ENCODE results near the gene ASPM.
A peak's percentile ranks its signal among the peaks of the same experiment; 100 is the strongest.
"Not testable (repeated sequence)": the region's sequence is repeated elsewhere in the genome, so short reads cannot be mapped to it uniquely, and the experiment has no call there.

The ASPM gene

DNA sequence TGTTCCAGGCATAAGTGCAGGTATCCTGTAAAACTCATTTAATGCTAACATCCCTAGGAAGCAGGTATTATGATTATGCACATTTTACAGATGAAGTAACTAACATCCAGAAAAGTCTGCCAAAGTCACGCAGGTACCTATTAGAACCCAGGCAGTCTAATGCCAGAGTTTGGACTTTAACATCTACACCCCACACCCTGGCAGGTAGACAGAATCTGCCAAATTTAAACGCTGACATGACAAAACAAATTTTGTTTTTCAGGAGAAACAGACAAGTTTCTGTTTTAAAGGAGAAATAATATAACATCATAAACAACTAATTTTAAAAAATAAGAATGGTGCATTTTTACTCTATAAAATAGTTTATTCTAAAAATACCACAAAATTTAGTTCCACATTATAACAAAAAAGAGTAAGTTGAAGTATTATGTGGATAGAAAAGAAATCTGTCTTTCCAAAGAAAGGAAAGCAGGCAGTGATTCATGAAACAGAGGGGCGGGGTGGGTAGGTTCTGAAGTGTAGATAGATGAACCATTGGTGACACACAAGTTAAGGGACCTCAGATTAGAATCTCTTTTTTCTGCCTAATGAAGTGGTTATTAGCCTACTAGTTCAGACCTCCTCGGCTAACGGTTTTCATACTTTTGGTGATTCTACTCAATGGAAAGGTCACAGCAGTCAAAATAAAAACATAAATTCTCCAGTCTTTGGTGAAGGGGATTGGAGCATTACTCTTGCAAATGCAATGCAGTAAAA, 1.7 kb downstream of the ASPM start:
- DNase-seq (ENCODE audit: insufficient read length, low spot score) (no peak), FAIRE-seq (no peak)

DNA sequence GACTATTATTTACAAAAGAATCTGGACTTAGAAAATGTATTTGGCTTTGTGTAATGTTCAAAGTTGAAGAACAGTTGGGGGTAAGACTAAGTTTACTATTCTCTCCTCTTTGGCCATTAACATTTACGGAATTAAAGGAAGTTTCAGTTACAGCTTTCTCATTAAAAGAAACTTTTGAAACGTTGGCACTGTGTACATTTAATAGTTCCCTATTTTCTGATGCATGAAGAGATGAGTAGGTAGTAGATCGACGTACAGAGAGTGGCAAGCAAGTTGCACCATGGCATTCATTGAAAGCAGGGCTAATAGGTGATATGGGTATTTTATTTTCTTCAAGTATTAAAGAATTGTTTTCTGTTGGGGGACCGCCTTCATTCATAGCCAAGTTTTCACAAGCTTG, 3.2 kb downstream of the ASPM start:
- no peak for FAIRE-seq
- no peak for DNase-seq (ENCODE audit: insufficient read length, low spot score)

DNA sequence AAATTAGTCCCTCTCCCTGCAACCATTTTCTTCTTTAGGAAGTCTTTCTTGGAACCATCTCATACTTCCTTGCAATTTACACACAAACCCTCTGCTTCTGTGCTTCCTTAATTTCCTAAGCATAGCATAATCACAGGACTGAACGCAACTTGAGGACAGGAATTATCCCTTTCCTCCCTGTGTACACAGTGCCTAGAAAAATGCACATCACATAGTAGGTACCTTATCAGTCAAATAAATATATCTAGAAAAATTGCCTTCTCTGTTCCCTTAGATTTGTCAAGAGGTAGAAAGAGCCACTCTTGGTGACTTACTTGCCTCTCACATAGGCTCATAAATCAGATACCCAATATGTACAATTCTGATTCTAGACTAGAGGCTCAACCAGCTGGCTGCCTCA, 4.9 kb downstream of the ASPM start:
- FAIRE-seq (peak; percentile 45), DNase-seq (ENCODE audit: insufficient read length, low spot score) (no peak)

DNA sequence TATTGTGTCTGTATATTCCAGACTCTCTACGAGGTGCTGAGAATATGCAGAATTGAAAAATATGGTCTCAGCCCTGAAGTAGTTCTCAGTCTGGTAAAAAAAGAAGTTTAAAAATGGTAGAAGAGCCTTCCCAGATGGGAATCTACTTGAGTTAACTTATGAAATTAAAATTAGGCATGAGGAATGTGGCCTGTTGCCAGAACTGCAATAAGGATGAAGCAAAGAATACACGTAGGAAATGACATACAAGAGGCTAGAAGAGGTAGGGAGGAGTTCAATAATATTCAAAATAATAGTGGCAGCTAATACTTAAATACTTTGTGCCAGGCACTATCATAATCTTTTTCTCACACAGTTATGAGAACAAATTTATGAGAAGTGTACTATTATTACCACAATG, 6.3 kb downstream of the ASPM start:
- no peak for FAIRE-seq
- no peak for DNase-seq (ENCODE audit: insufficient read length, low spot score)

DNA sequence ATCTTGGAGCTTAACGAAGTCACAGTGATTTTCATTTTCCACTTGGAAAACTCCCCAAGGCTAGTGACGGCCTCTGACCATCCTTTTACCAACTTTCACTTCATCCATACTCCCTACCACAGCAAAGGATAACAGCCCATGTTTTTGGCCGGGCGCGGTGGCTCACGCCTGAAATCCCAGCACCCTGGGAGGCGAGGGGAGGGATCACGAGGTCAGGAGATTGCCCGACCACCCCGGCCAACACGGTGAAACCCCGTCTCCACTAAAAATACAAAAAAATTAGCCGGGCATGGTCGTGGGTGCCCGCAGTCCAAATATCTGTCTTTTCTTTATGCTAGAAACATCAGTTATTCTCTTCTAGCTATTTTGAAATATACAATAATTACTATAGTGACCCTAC, 7.3 kb downstream of the ASPM start:
- FAIRE-seq = no peak
- no peak for DNase-seq (ENCODE audit: insufficient read length, low spot score)

DNA sequence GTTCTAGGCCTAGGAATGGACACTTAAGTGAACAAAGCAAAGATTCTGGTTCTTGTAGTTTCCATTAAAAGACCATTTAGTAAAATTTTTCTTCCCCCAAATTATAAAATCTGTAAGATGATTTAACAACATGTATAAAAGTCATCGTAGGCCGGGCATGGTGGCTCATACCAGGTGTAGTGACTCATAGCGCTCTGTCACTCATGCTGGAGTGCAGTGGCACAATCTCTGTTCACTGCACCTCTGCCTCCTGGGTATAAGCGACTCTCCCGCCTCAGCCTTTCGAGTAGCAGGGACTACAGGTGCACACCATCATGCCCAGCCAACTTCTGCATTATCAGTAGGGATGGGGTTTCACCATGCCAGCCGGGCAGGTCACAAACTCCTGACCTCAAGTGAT, 9.1 kb downstream of the ASPM start:
- FAIRE-seq (no peak), DNase-seq (ENCODE audit: insufficient read length, low spot score) (no peak)

DNA sequence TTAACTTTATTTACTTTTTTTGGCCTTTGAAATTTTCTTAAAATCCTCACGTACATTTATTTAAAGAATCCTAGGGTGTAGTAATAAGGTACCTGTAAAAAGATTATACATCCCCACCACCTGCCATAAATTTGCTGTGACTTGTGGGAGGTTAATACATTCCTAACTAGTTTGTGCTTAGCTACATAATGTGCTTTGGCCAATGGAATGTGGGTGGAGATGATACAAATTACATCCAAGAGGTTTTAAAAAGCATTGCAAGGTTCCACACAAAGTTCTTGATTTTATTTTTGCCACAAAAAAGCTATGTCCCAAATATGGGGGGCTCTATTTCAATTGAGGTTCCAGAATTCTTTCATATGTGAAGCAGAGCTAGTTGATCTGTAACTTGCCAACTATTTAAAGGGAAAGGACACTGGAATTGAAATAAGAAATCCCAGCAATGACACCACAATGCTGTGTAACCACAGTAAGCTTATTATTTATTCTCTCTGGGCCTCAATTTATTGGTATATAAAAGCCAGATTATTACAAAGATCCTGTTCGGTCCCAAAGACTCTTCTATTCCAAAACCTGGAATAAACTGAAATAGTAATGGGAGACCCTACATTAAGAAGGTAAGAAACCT, 15.7 kb downstream of the ASPM start:
- no peak for DNase-seq (ENCODE audit: insufficient read length, low spot score)
- FAIRE-seq = no peak

DNA sequence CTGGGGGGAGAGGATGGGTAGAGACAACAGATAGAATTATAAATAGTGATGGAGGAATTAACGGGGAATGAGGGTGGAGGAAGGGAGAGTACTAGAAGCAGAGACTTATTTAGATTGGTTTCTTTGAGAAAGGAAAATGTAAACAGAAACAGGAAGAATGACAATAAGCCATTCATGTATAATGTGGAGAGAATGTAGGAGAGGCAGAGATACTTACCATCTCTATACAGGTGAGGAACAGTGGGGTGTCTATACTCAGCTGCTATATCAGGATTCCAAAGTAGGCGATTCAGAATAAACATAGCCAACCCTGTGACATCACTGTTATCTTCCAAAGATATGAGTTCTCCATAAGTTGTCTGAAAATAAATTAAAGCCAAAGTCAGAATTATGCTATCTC, 16.8 kb downstream of the ASPM start:
- no peak for FAIRE-seq
- DNase-seq (ENCODE audit: insufficient read length, low spot score) = no peak

DNA sequence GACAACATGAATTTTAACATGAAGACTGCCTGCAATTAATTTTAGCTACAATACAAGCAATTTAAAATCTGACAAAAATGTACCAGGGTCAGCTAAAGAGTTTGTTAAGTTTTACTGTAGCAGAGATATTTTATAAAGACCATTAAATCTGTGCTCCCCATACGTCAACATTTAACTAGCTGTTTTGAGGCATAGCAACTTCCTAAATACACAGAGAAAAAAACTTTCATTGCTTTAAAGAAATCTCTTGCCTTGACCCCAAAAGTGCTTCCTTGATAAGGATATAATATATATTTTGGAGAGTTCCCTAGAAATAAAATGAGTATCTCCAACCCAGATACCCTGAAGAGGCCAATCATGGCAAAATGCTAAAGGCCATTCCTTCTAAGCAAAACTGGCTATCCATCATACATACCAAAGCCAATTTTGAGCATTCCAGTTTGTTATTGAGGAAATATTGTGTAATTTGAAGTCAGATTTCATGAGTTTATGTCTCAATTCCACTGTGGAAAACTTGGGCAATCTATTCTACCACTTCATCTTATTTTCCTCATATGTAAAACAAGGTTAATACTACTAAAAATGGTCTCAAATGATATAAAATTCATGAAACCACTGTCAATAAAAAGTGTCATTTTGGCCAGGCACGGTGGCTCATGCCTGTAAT, 19.1 kb downstream of the ASPM start:
- FAIRE-seq = no peak

DNA sequence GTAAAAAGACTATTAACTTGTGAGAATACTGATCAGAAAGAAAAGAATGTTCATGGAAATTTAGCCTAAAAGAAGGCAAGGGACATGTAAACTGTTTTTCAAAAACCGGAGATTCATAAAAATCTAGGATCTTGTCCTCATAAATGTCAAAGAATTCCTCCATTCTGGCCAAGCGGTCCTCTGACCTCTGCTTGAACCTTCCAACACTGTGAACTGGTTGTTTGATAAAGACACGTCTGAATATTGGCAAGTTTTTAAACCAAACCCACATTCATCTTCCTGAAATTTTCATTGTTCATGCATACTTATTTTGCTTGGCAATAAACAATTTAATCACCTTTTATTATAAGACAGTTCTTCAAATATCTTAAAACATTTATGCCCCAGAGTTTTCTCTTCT, 19.8 kb downstream of the ASPM start:
- DNase-seq (ENCODE audit: insufficient read length, low spot score) = no peak
- no peak for FAIRE-seq

More for the DNA sequence above, 19.1 kb downstream of the ASPM start:
- DNase-seq (ENCODE audit: insufficient read length, low spot score) = no peak

DNA sequence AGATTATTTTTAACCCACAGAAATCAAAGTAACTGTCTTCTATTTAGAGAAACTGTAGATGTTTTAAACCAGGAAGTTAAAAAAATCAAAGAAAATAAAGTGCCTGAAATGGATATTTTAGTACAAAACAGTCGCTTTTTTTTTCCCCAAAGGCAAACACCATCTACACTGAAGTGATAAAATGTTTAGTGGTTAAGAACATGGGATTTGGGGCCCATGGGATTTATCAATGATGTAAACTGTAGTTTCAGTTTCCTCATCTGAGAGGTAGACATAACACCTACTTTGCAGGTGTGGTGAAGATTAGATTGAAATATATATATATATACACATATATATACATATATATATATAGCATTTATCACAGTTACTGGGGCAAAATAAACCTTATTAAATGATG, 22.1 kb downstream of the ASPM start:
- DNase-seq (ENCODE audit: insufficient read length, low spot score) = no peak
- peak; percentile 28 for FAIRE-seq

DNA sequence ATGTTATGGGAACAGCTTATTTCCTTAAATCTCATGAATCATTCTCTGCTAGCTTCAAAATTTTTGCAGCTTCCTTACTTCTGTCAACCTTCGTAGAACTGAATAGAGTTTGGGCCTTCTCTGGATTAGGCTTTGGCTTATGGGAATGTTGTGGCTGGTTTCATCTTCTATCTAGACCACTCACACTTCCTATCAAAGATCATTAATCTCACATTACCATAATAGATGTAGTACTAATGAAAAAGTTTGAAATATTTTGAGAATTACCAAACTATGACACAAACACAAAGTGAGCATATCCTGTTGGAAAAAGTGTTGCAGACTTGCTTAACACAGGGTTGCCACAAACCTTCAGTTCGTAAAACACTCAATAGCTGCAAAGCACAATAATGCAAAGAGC, 30.3 kb downstream of the ASPM start:
- no peak for FAIRE-seq
- DNase-seq (ENCODE audit: insufficient read length, low spot score) = no peak

DNA sequence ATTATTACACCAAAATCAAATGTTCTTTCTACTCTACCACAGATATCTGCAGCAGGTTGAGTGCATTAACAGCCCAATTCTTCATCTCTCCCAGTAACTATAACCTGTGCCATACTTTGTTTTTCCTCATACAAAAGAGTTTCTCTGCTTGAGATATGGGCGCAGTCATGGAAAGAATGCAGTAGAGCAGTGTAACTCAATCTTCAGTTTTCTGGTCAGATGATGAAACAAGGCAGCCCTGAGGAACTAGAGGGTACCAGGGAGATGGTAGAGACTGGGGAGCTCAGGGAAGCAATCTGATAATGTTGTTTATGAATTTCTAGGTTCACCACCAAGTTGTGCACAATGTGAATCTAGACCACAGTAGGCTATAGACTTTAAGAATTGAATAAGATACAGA, 39.6 kb downstream of the ASPM start:
- no peak for FAIRE-seq

DNA sequence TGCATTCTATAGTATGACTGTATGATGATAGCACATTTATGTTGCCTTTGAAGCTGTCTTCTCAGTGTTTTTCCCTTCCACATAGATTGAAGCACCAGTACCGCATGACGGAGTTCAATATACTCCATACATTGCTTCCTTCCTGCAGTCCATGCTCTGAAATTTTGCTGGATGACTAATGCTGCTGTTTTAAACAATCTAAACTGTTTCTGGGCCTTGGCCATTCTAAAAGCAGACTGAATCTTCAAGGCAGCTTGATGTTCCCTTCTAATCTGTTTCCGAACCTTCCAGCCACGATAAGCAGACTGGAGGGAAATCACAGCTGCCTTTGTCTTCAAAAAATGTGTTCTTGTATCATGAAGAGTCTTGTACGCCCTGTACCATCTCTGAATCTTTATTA, 43.2 kb downstream of the ASPM start:
- FAIRE-seq = no peak

More for the DNA sequence above, 39.6 kb downstream of the ASPM start:
- no peak for DNase-seq (ENCODE audit: insufficient read length, low spot score)

DNA sequence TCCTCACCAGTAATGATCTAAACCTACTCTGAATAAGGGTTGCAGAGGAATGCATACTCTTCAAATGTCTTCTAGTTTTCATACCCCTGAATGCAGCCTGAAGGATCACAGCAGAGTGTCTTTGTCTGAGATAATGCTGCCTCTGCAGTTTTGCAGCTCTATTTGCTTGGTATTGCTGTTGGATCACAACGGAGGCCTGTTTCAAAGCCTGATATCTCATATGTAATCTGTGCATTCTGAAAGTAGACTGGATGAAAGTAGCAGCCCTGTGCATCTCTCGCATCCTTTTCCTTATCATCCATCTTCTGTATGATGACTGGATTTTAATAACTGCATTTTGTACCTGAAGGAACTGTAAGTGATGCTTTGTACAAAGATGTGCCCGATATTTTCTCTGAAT, 44.5 kb downstream of the ASPM start:
- no peak for DNase-seq (ENCODE audit: insufficient read length, low spot score)
- no peak for FAIRE-seq

More for the DNA sequence above, 43.2 kb downstream of the ASPM start:
- no peak for DNase-seq (ENCODE audit: insufficient read length, low spot score)

DNA sequence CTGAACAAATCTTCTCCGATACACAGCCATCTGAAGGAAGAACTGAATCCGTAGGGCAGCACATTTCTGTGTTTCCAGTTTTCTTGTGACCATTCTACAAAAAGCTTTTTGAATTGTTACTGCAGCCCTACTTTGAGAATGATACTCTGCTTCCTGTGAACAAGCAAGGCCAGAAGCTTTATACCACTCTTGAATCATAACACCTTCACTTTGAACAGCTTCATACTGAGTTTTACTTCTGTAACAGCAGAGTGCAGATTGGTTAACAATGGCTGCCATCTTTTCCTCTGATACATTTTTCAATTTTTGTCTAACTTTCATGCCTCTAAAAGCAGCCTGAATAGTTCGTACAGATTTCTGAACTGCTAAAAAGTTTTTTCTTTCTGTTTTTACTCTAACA, 45.8 kb downstream of the ASPM start:
- peak; percentile 44 for FAIRE-seq

DNA sequence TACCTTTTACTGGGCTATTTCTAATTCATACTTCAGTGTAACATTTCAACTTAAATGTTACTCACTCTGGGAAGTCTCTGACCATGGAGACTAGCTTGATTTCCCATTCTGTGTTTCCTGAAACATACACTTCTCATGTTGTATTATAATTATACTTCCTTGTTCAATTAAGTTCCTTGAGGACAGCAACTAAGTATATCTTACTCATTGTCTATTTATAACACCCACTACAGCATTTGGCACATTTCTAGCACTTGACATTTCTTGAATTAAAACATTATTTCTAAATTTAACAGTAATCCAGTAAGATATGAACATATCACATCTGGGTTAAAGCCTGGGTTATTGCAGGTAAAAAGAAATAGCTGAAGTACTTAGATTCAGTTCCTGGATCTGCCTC, 47.0 kb downstream of the ASPM start:
- no peak for DNase-seq (ENCODE audit: insufficient read length, low spot score)
- no peak for FAIRE-seq

More for the DNA sequence above, 45.8 kb downstream of the ASPM start:
- no peak for DNase-seq (ENCODE audit: insufficient read length, low spot score)

DNA sequence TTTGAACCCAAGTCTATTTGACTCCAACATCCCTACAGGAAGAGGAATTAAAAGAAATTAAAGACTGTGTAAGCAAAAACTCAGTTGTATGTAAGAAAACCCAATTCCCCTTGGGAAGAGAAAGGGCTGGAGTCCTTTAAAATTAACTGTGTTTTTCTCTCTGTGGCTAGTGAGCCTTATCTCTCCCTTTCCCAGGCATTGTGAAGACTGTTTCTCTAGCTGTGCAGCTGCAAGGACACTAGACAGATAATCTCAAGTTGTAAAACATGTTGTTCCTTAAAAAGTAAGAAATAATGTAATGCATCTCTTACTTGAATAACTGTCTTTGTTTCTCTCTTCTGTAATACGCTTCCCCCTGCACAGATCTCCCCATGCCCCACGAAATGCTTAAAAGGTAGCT, 49.5 kb downstream of the ASPM start:
- not testable (repeated sequence) for DNase-seq (ENCODE audit: insufficient read length, low spot score); FAIRE-seq

DNA sequence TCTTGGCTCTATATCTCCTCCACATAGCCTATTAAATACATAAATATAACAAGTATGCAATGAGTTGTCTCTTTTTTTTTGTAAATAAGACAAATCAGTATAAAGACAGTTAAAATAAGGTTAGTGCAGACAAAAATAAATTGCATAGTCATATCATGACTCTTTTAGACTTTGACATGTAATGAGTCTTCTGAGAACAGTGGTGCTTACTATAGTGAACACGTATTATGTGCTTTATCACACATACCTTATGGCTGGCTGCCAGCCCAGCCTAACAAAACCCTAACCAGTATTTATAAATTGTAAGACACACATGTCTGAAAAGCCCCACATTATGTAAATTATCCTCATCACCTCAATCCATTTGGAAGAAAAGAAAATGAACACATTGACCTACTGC, 50.3 kb downstream of the ASPM start:
- FAIRE-seq (no peak), DNase-seq (ENCODE audit: insufficient read length, low spot score) (no peak)

DNA sequence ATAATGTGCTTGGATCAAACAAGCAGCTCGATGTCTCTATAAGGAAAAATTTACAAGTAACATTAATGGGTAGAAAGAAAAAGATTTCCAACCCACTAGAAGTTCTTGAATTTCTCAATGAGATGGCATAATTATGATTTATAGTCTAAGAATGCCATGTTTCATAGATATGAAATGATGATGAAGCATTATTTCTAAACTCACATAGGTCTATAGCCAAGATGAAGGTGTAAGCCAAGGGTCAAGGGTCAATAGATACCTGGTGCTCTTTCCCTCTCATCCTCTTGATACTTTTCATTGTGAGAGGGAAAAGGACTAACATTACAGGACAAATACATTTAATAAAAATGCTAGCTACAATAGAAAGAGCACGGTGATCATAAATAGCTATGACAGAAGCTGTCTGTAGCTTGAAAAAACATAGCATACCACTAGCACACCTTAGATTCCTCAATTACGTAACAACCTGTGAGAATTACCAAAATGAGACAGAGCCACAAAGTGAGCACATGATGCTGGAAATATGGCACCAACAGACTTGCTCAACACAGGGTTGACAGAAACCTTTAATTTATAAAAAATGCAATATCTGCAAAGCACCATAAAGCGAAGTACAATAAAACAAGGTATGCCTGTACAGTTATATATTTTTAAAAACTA, 53.1 kb downstream of the ASPM start:
- FAIRE-seq (no peak), DNase-seq (ENCODE audit: insufficient read length, low spot score) (no peak)

DNA sequence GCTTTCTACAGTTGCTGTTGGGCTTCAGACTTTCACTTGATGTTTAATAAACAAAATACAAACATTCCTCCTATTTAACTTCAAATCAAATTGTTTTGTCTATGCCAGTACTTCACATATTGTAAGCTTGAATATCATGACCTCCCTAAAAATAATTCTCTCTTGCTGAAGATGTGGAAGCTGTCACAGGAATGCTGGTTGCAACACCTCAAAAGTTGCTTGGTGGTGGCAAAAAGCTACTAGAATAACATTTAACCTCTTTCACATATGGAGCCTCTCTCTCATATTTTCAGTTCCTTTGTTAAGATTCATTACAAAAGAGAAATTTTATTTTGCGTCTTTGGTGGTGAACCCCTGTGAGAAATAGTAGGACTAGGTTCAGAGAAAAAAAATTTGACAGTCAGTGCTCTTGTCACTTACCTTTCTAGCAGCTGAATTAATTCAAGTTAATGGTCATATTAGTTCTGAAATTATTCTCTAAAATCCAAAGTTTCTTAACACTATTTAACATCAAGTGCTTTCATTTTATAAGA, 53.9 kb downstream of the ASPM start:
- FAIRE-seq = no peak

More for the DNA sequence above, 53.9 kb downstream of the ASPM start:
- no peak for DNase-seq (ENCODE audit: insufficient read length, low spot score)
